CD4-positive, alpha-beta T cell treated with Interleukin-1 beta for 1 hour (primary cell): ENCODE results near the gene ARHGAP32.

Experiments used
- DNase-seq, 2 donors: peaks; one replicate each; pipeline ENCODE4 v3.0.0-alpha.2; 2020 to 2022

The ARHGAP32 gene

GRCh38 chr11:129106788-129107187, 85.3 kb downstream of the ARHGAP32 start:
- no peak for DNase-seq

- DNase-seq: no peak
These were observed 89.4 kb downstream of the ARHGAP32 start for GRCh38 chr11:129102756-129103155.

- DNase-seq: no peak
These were observed 89.9 kb downstream of the ARHGAP32 start for GRCh38 chr11:129102225-129102624.

- DNase-seq: no peak
These were observed 98.8 kb downstream of the ARHGAP32 start for GRCh38 chr11:129093283-129093682.

GRCh38 chr11:129090056-129090455, 102.1 kb downstream of the ARHGAP32 start:
- no peak for DNase-seq

- DNase-seq: no peak
These were observed 102.8 kb downstream of the ARHGAP32 start for GRCh38 chr11:129089279-129089678.

- DNase-seq: no peak
These were observed 105.1 kb downstream of the ARHGAP32 start for GRCh38 chr11:129086976-129087375.

GRCh38 chr11:129077191-129077590, 114.9 kb downstream of the ARHGAP32 start:
- no peak for DNase-seq

GRCh38 chr11:129075757-129076156, 116.4 kb downstream of the ARHGAP32 start:
- no peak for DNase-seq

GRCh38 chr11:129067454-129067853, 124.7 kb downstream of the ARHGAP32 start:
- DNase-seq: no peak

GRCh38 chr11:129066229-129066628, 125.9 kb downstream of the ARHGAP32 start:
- no peak for DNase-seq

- DNase-seq: no peak
These were observed 129.0 kb downstream of the ARHGAP32 start for GRCh38 chr11:129063118-129063517.

GRCh38 chr11:129061492-129062230, 130.5 kb downstream of the ARHGAP32 start:
- DNase-seq: no peak

- no peak for DNase-seq
These were observed 135.2 kb downstream of the ARHGAP32 start for GRCh38 chr11:129056916-129057315.

- DNase-seq: no peak
These were observed 136.9 kb downstream of the ARHGAP32 start for GRCh38 chr11:129055196-129055595.

- DNase-seq: no peak
These were observed 143.2 kb downstream of the ARHGAP32 start for GRCh38 chr11:129048911-129049310.

GRCh38 chr11:129045150-129045549, 147.0 kb downstream of the ARHGAP32 start:
- no peak for DNase-seq

GRCh38 chr11:129042503-129042902, 149.6 kb downstream of the ARHGAP32 start:
- DNase-seq: no peak

GRCh38 chr11:129041611-129042018, 150.5 kb downstream of the ARHGAP32 start:
- DNase-seq: no peak

GRCh38 chr11:129040934-129041333, 151.2 kb downstream of the ARHGAP32 start:
- no peak for DNase-seq

GRCh38 chr11:129035244-129035643, 156.9 kb downstream of the ARHGAP32 start:
- no peak for DNase-seq

GRCh38 chr11:129034001-129034400, 158.1 kb downstream of the ARHGAP32 start:
- no peak for DNase-seq

GRCh38 chr11:129023968-129024676, 168.0 kb downstream of the ARHGAP32 start:
- DNase-seq: peak in 1 of 2 donors; percentile 3

GRCh38 chr11:129021295-129021694, 170.8 kb downstream of the ARHGAP32 start:
- DNase-seq: no peak
